ENCODE data around the gene METTL15.
"Not testable (repeated sequence)": the region's sequence is repeated elsewhere in the genome, so short reads cannot be mapped to it uniquely, and the experiment has no call there.

The METTL15 gene, protein sequence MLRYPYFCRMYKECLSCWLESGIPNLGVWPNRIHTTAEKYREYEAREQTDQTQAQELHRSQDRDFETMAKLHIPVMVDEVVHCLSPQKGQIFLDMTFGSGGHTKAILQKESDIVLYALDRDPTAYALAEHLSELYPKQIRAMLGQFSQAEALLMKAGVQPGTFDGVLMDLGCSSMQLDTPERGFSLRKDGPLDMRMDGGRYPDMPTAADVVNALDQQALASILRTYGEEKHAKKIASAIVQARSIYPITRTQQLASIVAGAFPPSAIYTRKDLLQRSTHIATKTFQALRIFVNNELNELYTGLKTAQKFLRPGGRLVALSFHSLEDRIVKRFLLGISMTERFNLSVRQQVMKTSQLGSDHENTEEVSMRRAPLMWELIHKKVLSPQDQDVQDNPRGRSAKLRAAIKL

DNA sequence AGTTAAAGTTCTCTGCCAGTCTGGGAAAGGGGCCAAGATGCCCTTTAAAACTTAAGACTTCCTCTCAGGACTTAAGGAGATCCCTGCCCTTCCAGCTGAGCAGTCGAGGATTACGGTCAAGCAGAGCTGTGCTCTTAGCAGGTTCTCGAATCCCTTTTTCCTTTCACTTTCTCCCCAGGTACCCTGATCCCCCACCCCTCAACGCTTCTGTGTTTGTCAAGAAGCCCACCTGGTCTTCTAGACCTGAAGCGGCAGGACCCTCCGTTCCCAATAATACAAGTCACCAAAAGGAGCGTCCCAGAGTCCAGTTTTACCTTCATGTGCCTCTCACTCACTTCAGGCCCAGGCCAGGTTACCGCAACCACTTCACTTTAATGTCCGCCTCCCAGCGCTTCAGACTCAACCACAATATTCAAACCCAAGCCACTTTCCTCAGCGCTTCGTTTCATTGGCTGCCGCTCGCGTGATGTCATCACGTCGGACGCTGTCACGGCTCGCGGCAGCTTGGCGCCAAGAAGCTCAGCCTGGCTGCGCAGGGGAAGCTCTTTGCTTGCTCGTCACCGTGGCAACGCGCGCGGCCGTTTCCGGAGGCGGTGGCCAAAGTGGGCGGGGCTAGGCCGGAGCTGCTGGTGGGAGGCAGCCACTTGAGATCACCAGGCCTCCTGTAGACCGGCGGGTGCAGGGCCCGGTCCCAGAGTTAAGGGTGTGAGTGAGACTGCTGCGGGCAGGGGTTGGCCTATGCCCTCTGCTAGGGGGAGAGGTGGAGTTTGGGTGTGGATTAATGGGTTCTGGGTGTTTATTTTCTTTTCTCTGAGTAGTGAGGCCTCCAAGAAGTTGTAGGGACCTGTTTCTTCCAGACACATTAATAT, at the start of gene METTL15, which contains the start of gene KIF18A:
TSS of gene METTL15 (plus strand) at position 639 of the 869 bp plus-strand sequence. CDS start 4,947 bp downstream, outside the sequence.
TSS of gene KIF18A (minus strand) at position 407 of the 869 bp plus-strand sequence. CDS start 10,209 bp downstream, outside the sequence.
- FAIRE-seq = no peak

DNA sequence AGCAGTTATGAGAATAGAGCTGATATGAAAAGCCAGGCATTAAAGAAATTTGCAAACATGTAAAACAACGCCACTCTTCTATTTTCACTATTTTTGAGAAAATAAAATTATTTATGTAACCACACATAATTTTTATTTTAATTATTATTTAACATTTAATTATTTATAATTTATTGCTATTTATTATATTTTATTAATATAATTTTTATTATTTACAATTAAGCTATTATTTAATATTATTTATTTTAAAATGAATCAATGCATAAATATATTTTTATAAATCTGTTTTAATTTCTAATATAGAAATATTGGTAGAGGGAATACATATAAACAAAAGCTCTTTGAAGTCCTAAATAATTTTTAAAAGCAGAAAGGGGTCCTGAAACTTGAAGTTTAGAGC, 36.9 kb upstream of the METTL15 start:
- FAIRE-seq = peak; percentile 41

DNA sequence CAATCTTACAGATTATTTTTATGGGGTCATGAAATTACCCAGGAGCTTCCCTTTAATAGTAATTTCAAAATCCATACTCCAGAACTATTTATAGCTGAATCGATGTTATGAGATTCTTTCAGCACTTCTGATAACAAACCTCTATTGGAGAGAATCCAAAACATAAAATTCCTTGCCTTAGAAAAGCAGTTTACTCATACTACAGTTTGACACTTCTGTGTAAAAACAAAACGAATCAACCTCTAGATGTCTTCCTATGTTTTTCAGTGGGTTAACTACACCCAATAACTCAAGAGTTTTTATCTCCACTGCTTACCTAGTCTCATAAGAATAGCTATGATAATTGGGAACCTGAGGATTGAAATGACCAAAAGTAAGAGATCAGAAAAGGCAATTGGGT, 35.9 kb upstream of the METTL15 start:
- FAIRE-seq = no peak

DNA sequence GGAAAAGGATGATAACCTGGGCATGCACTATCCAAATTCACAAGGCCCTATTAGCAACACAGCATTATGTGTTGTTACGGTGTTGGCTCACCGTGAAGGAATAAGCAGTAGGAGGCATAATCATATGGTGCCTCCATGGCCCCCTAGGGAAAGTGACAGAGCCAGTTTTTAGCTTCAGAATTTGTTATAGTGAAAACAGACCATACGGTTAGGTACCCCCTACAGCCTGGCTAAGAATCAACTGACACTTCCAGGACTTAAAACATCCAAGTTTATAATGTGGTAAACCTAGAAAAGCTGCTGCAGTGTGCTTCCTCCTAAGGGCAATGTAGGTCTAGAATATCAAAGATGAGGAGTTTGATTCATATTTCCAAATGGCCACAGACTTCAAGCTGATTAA, 30.7 kb upstream of the METTL15 start:
- no peak for FAIRE-seq

DNA sequence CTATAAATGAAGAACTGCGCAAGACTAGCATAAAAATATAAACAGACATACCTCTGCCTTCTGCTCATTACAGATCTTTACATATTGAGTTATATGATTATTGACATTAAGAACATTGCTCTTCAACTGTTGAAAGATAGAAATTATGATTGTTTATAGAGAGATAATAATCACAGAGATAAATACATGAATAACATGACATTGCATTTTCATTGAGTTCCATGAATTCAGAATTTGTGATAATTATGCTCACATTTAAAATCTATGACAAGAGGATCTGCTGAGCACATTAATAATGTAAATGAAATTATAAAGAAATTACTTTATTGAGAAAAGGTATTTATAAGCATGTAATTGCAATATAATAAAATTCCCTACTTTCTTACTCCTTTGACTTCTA, 25.1 kb upstream of the METTL15 start:
- no peak for FAIRE-seq

DNA sequence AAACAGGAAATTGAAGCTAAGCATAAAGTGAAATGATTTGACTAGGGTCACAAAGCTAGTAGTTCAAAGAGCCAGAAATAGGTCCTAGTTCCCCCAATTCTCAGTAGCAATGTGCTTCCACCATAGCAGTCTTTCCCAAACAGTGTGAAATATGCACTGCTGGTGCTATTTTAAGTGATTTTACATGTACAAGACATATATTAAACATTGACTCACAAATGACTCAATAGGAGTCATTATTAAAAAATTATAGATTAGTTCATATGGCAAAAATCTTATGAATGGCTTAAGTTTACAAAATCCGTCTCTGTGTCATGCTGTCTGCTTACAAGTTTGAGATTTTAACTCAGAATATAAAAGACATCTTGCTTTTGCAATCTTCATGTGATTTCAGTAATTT, 21.6 kb upstream of the METTL15 start:
- no peak for FAIRE-seq

DNA sequence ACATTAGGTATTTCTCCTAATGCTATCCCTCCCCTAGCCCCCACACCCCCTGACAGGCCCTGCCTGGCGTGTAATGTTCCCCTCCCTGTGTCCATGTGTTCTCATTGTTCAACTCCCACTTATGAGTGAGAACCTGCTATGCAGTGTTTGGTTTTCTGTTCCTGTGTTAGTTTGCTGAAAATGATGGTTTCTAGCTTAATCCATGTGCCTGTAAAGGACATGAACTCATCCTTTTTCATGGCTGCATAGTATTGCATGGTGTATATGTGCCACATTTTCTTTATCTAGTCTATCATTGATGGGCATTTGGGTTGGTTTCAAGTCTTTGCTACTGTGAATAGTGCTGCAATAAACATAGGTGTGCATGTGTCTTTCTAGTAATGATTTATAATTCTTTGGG, 21.0 kb upstream of the METTL15 start:
- not testable (repeated sequence) for FAIRE-seq

DNA sequence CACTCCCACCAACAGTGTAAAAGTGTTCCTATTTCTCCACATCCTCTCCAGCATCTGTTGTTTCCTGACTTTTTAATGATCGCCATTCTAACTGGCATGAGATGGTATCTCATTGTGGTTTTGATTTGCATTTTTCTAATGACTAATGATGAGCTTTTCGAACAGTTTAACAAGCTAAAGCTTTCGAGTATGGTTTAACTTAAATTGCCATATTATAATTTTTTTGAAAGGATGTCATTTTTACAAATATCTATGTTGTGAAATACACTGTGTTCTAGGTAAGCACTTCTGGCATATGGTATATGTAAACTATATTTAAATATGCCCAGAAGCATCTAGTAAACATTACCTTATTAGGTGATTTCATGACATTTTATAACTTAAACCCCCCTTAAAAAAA, 20.5 kb upstream of the METTL15 start:
- FAIRE-seq = not testable (repeated sequence)

DNA sequence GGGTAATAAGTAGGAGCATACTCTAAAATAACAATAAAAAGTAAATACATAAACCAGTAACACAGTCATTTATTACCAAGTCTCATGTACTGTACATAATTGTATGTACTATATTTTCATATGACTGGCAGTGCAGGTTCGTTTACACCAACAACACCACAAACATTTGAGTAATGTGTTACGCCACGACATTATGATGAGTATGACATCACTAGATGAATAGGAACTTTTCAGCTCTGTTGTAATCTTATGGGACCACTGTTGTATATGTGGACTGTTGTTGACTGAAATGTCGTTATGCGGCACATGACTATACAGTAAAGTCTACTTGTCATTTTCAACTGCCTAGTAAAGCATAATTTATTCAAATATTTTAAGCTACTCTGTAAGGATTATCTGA, 18.8 kb upstream of the METTL15 start:
- FAIRE-seq = no peak

DNA sequence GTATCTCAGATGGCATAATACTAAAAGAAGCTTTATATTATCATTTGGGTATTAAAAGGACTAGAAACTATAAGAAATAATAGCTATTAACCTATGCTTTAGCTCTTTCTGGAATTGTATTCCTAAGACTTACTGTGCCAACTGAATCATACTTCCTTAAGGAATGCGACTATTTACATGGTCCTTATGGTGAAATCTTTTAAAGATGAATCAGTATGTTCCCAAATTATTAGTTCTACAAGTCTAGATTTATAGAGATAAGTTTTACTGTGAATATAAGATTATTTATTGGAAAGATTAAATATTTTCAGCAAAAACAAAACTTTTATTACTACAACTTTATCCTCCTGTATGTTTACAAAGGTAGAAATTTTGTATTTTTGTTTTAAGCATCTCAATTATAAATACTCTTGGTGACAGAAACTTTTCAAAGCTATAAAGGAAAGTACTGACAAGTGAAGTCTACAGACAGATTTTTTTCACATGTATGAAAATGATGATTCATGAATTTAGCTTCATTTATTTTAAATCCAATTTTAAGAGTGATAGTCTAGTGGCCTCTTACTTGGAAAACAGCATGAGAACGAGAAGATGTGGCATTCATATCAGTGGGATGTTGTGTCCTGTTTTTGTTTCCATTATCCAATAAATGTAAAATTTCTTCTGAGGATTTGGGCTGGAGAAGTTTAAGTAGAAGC, 18.0 kb upstream of the METTL15 start:
- FAIRE-seq = no peak

DNA sequence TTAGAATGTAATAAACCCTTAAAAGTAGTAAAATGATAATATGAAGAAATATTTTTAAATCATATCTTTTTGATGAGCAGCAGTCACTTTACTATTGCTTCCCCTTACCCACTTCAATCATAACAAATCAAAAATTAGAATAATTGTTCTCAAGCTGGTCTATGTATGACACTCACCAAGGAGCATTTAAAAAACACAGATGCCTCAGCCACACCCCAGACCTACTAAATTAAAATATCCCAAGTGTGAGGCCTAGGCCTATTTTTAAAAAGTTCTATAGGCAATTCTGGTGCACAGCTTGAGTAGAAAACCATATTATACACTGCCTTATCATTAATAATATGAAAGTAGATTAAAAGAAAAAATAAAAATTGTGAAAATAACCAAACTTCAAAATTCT, 15.4 kb upstream of the METTL15 start:
- no peak for FAIRE-seq

DNA sequence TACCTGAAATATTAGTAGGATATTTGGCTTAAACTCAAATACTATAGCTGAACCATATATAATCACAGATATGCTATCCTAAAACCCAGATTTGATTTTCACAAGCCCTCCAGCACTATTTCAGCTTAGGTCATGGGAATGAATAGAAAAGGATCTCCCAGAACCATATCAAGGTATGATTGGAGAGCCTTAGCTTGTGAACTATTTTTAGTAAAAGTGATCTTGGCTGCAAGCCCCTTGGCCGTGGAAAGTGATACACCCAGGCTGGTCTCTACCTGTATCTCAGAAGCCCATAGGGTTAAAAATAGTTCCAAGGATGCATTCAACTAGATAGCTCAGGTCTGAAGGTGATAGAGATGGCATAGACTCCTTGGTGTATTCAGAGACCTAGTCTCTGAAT, 9.9 kb upstream of the METTL15 start:
- no peak for FAIRE-seq

DNA sequence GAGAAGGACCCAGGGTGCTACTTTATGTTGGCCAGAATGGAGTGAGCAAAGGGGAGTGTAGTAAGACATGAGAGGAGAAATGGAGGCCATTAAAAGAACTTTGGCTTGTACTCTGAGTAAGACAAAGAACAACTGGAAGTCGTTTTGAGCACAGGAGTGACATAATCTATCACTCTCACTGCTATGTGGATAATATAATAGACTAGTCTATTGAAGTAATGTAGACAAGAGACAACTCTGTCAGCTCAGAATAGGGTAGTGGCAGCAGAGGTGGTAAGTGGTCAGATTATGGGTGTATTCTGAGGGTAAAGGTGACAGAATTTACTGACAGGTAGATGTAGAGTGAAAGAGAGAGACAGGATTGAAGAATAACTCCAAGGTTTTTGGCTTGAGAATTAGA, 8.5 kb upstream of the METTL15 start:
- FAIRE-seq = no peak

DNA sequence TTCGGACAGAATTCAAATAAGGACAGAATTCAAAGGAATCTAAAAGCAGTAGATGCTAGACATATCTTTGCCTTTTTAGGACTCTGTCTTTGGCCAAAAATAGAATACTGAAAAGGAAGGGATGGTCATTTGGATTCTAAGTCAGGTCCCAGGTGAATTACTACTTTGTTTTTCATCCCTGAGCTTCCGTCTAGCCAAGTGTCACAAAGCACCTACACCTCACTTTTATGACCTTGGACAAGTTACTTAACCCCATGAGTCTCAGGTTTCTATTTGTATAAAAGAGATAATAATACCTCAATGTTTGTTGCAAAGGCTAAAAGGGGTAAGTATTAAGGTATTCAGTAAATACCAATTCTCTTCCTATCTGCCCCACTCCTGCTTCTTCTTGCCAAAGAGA, 7.5 kb upstream of the METTL15 start:
- no peak for FAIRE-seq

DNA sequence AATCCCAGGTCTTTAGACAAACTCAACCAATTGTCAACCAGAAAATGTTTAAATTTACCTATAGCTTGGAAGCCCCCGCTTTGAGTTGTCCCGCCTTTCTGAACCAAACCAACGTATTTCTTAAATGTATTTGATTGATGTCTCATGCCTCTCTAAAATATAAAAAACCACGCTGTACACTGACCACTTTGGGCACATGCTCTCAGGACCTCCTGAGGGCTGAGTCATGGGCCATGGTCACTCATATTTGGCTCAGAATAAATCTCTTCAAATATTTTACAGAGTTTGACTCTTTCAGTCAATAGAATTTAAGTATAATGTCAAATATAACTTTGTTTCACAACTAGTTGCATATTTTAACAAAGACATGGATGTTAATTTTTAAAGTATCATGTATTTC, 5.9 kb upstream of the METTL15 start:
- FAIRE-seq = not testable (repeated sequence)

DNA sequence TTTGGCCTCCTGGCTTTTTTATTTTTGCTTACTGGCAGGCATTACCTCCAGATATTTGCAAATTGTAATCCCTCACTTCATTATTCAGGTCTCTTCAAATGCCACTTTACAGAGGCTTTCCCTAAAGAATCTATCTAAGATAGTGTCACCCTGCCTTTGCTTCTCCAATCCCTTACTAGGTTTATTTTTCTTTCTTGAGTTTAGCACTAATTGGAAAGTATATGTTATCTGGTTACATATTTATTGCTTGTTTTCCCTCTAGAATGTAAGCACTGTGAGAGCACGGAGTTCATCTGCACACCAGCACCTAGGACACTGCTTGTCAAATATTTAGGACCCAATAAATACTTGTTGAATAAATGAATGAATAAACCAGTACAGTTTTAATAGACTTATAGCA, 3.8 kb upstream of the METTL15 start:
- FAIRE-seq = no peak

DNA sequence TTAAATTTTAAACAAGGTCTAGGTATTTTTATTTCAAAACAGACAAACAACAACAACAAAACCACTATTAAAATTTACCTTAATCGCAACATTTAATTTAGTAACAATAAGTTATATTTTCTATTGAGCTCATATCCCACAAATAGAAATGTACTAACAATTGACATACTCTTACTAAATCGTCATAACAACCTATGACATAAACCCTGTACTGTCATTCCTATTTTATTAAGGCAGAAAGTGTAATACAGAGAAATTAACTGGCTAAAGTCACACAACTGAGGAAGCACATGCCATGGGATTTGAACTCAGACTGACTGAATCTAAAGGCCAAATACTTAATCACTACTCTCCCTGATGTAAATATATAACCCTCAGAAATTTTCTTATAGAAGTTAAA, 3.2 kb upstream of the METTL15 start:
- FAIRE-seq = no peak

DNA sequence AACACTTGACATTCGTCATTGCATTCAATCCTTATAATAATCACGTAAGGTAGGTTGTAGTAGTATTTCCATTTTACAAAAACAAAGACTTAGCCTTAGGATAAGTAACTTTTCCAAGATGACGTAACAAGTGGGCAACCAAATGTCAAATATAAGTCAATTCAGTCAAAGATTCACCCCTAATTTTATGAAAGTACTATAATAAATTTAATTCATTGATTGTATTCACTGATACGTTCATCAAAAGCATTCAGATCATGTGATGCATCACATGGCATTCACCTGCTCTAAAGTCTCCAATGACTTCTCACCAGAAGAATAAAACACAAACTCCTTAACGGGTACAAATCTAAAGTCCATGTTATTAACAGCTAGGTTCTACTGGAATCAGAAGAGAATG, 2.3 kb upstream of the METTL15 start:
- no peak for FAIRE-seq

DNA sequence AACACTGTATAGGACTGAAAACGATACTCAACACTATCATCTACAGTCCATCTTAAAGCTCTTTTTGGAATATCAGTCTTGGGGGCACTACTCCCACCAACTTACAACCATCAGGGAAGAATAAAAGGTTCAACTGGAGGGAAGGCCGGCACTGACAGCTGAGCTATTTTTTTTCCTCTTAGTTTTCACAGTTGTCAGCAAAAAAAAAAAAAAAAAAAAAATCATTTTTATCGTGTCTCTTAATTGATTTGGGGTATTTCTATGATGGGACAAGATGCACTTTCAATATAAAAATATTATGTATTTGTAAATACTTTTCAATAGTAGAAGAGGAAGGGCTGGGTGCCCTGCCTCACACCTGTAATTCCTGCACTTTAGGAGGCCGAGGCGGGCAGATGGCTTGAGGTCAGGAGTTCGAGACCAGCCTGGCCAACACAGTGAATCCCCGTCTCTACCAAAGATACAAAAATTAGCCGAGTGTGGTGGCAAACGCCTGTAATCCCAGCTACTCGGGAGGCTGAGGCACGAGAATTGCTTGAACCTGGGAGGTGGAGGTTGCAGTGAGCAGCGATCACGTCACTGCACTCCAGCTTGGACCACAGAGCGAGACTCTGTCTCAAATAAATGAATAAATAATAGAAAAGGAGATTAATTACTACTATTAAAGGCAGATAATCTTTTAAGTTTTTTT, 1.7 kb upstream of the METTL15 start:
- no peak for FAIRE-seq

DNA sequence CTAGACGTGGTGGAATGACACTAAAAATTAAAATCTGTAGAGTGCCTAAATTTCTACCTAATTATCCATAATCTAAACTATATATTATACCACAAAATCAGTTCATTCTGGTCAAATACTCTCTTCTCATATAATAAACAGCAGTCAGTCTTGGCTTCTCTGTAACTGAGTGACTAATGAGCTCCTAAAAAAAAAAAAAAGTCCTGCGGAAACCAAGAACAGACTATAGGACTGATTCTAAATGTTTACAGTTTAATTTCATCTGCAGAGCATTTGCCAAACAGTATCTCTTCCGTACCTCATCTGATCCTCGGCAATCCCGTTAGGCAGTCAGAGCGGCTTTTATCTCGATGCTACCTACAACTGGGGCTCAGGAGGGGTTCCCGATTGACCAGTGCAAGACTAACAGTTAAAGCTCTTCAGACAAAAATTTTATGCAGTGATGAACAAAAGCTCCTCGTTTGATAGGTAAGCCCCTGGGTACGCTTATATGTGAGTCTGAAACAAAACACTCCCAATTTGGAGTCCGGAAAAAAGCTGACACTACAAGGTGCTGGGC, 918 bp upstream of the METTL15 start:
- no peak for FAIRE-seq

DNA sequence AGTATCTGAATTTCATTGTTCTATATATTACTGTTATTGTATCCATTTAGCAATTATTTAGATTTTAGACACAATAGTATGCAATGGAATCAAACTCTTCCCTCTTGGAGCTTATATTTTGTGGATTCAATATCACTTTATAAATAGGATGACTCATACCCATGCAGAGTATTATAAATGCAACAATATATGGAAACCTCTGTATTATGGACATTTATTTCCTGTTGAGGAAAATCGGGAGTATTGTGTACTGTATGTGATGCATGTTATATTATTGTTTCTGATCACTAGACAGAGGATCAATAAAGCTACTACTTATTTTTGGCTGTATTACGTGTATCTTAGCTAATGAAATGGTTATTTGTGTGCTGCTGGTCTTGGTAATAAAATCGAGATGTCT, 770 bp downstream of the METTL15 start:
- FAIRE-seq = no peak

DNA sequence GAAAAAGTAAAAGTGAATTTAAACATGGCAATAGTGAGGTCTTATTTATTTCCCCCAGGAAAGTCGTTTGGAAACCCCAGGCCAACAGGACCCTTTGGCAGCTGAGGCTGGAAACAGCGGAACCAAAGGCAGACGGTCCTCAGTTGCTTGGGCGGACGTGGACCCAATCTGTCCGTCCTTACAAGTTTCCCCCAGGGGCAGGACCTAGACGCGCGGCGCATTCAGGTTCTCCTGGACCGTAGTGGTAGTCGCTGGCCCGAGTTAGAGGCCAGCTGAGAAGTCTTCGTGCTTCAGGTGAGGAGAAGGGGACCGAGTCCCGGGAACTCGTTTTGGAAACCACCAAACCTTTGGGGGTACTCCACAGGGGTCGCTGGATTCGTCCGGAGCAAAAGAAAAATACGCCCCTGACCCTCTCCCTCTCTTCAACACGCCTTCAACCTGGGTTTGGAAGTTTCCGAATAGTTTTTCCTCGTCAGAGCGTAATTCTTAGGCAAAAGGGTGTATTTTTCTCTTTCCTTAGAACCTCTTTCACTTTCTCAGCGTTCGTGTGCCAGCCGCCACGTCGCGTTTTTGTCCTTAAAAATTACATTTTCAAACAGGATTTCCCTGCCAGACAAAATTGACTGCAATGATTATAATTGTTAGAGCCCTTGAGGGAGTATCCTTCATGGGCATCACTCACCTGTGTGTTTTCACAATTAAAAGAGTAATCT, 2.1 kb downstream of the METTL15 start:
- no peak for FAIRE-seq

Data from colon (tissue), 2 donors.